K562 (cell line): ENCODE measurements around the gene SLC8A1.

Experiments used
- DDX20 ChIP-seq: fragments of 450-650 bp; IDR thresholded peaks from 2 replicates; pipeline ENCODE4 v1.6.1; 2016; ENCODE audit warnings: missing genetic modification characterization, low read depth, mild to moderate bottlenecking, missing compliant biosample characterization, moderate library complexity
- FOS ChIP-seq: IDR thresholded peaks from 3 replicates; pipeline ENCODE4 v1.6.1; 2011; ENCODE audit not compliant: insufficient read length; ENCODE audit errors: extremely low read depth
- NR3C1 ChIP-seq: sonication (generic); formaldehyde crosslinking; IDR thresholded peaks from 2 replicates; pipeline ENCODE4 v1.8.1; 2022; ENCODE audit warnings: missing genetic modification reagents

DNA sequence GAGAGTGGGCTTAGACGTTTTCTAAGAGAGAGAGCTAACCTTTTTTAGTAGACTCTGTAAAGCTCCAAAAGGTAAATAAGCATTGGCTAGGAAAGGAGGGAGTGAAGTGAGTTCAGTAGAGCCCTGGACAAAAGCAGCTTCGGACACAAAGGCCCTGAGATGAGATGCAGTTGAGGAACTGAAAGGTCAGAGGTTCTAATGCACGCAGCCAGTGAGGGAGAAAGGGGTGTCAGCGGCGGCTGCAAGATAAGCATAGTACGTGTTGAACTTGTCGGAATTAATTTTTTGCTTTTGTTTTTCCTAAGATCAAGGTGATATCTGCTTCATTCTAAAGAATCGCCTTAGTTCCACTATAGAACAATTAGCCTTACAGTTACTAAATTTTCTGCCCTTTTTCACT, 11.2 kb upstream of the SLC8A1 start:
- TF ChIP-seq NR3C1 (CRISPR knock-in tag), result no peak
- no peak for TF ChIP-seq DDX20
- no peak for TF ChIP-seq FOS
